AG09309 (cell line): ENCODE data around the gene GALE.
A peak's percentile ranks its signal among the peaks of the same experiment; 100 is the strongest.
"Not testable (repeated sequence)": the region's sequence is repeated elsewhere in the genome, so short reads cannot be mapped to it uniquely, and the experiment has no call there.

Experiments used
- DNase-seq: peaks from one replicate; pipeline ENCODE4 v3.0.0-alpha.2; 2010; ENCODE audit warnings: low read depth
- H3K4me3 ChIP-seq: 2 replicates; pipeline ENCODE4 v1.5.1; 2011; ENCODE audit warnings: mild to moderate bottlenecking, low read depth, low read length, moderate library complexity; ENCODE audit not compliant: control insufficient read depth
- CTCF ChIP-seq: IDR thresholded peaks from 2 replicates; pipeline ENCODE4 v1.5.1; 2011; ENCODE audit warnings: mild to moderate bottlenecking, low read depth, low read length, inconsistent platforms; ENCODE audit not compliant: insufficient read depth, control insufficient read depth; ENCODE audit errors: missing control alignments

The GALE gene

GRCh38 chr1:23809751-23810171 lies 9.2 kb upstream of the GALE start:
- H3K4me3 ChIP-seq = no peak overlapping the region
- DNase-seq = no peak
- peak; percentile 84 for TF ChIP-seq CTCF

- TF ChIP-seq CTCF = no peak
- no peak for DNase-seq
- no peak overlapping the region for H3K4me3 ChIP-seq
Observed at GRCh38 chr1:23807453-23807852, 6.9 kb upstream of the GALE start.

- TF ChIP-seq CTCF = no peak
- H3K4me3 ChIP-seq = no peak overlapping the region
- no peak for DNase-seq
Observed at GRCh38 chr1:23806280-23806679, 5.7 kb upstream of the GALE start.

- H3K4me3 ChIP-seq = no peak overlapping the region
- DNase-seq = no peak
- no peak for TF ChIP-seq CTCF
Observed at GRCh38 chr1:23805025-23805424, 4.5 kb upstream of the GALE start.

GRCh38 chr1:23804183-23804835 lies 3.8 kb upstream of the GALE start:
- H3K4me3 ChIP-seq = no peak overlapping the region
- DNase-seq = no peak
- peak; percentile 9 for TF ChIP-seq CTCF

GRCh38 chr1:23803674-23804073 lies 3.1 kb upstream of the GALE start:
- DNase-seq = no peak
- TF ChIP-seq CTCF = no peak
- H3K4me3 ChIP-seq = no peak overlapping the region

GRCh38 chr1:23802809-23803342 lies 2.3 kb upstream of the GALE start:
- DNase-seq, H3K4me3 ChIP-seq: not testable (repeated sequence)
